GM19025 (cell line): ENCODE results near the gene IQCC.

ENCODE experiments used
- ATAC-seq: cut with Tn5 transposase; IDR thresholded peaks from one replicate; pipeline ENCODE4 v1.9.1; 2021; ENCODE audit warnings: mild to moderate bottlenecking, low read depth, moderate library complexity; ENCODE audit not compliant: unreplicated experiment

The IQCC gene

GRCh38 chr1:32255072-32256071 lies 49.9 kb downstream of the IQCC start:
- ATAC-seq, result no peak

- ATAC-seq, result no peak
These were observed 51.2 kb downstream of the IQCC start for GRCh38 chr1:32256473-32257226.

- ATAC-seq, result no peak
These were observed 51.7 kb downstream of the IQCC start for GRCh38 chr1:32257227-32257508.
